Measurements from ENCODE around the gene ZBTB16.
A peak's percentile ranks its signal among the peaks of the same experiment; 100 is the strongest.

Gene ZBTB16

GRCh38 chr11:114092953-114093352 is 33.4 kb downstream of the ZBTB16 start:
- no peak for DNase-seq (ENCODE audit: low spot score in 2 of 2)

GRCh38 chr11:114094516-114094915 is 35.0 kb downstream of the ZBTB16 start:
- no peak for DNase-seq (ENCODE audit: low spot score in 2 of 2)
- Mint-ChIP-seq H3K36me3 (peaks cover 35% of the 10 kb centered on the region), H3K4me1 (peaks cover 64% of the 10 kb centered on the region), H3K9me3 (no peaks in the 10 kb centered on the region), H3K27ac (peak overlapping the region; percentile 56), H3K4me3 (peak overlapping the region; percentile 19)
- ATAC-seq = no peak

More at GRCh38 chr11:114092953-114093352, 33.4 kb downstream of the ZBTB16 start:
- Mint-ChIP-seq H3K9me3 (no peaks in the 10 kb centered on the region), H3K4me3 (peak overlapping the region; percentile 60), H3K27ac (peak overlapping the region; percentile 86), H3K4me1 (peaks cover 72% of the 10 kb centered on the region), H3K36me3 (peaks cover 47% of the 10 kb centered on the region)
- no peak for ATAC-seq

- no peak for DNase-seq (ENCODE audit: low spot score in 2 of 2)
- Mint-ChIP-seq H3K4me1 (peaks cover 57% of the 10 kb centered on the region), H3K9me3 (no peaks in the 10 kb centered on the region), H3K36me3 (peaks cover 27% of the 10 kb centered on the region), H3K27ac (peak overlapping the region; percentile 13), H3K4me3 (peak overlapping the region; percentile 19)
- ATAC-seq = no peak
Measured at GRCh38 chr11:114095899-114096298, 36.4 kb downstream of the ZBTB16 start.

GRCh38 chr11:114097832-114098231 is 38.3 kb downstream of the ZBTB16 start:
- no peak for ATAC-seq

GRCh38 chr11:114098927-114099326 is 39.4 kb downstream of the ZBTB16 start:
- ATAC-seq (no peak), DNase-seq (ENCODE audit: low spot score in 2 of 2) (no peak)
- Mint-ChIP-seq H3K27ac (peak overlapping the region; percentile 5), H3K9me3 (no peaks in the 10 kb centered on the region), H3K36me3 (peaks cover 20% of the 10 kb centered on the region), H3K4me3 (peak overlapping the region; percentile 50), H3K4me1 (peaks cover 52% of the 10 kb centered on the region)

More at GRCh38 chr11:114097832-114098231, 38.3 kb downstream of the ZBTB16 start:
- H3K4me1 Mint-ChIP-seq = peaks cover 49% of the 10 kb centered on the region
- peak overlapping the region; percentile 50 for H3K4me3 Mint-ChIP-seq
- H3K36me3 Mint-ChIP-seq = peaks cover 18% of the 10 kb centered on the region
- H3K9me3 Mint-ChIP-seq = no peaks in the 10 kb centered on the region
- H3K27ac Mint-ChIP-seq = peak overlapping the region; percentile 7
- DNase-seq (ENCODE audit: low spot score in 2 of 2) = no peak

GRCh38 chr11:114099392-114100178 is 40.1 kb downstream of the ZBTB16 start:
- ATAC-seq (peak; percentile 97), DNase-seq (ENCODE audit: low spot score in 2 of 2) (no peak)
- peaks cover 16% of the 10 kb centered on the region for H3K36me3 Mint-ChIP-seq
- H3K27ac Mint-ChIP-seq = peak overlapping the region; percentile 5
- no peaks in the 10 kb centered on the region for H3K9me3 Mint-ChIP-seq
- peak overlapping the region; percentile 50 for H3K4me3 Mint-ChIP-seq
- H3K4me1 Mint-ChIP-seq = peaks cover 53% of the 10 kb centered on the region

- ATAC-seq (no peak), DNase-seq (ENCODE audit: low spot score in 2 of 2) (no peak)
- peaks cover 25% of the 10 kb centered on the region for H3K36me3 Mint-ChIP-seq
- no peaks in the 10 kb centered on the region for H3K9me3 Mint-ChIP-seq
- peak overlapping the region; percentile 69 for H3K4me3 Mint-ChIP-seq
- peak overlapping the region; percentile 82 for H3K27ac Mint-ChIP-seq
- peaks cover 74% of the 10 kb centered on the region for H3K4me1 Mint-ChIP-seq
Measured at GRCh38 chr11:114102993-114103896, 43.7 kb downstream of the ZBTB16 start.

GRCh38 chr11:114105611-114106010 is 46.1 kb downstream of the ZBTB16 start:
- Mint-ChIP-seq H3K9me3 (no peaks in the 10 kb centered on the region), H3K27ac (peak overlapping the region; percentile 82), H3K36me3 (peaks cover 19% of the 10 kb centered on the region), H3K4me3 (peak overlapping the region; percentile 69), H3K4me1 (peaks cover 84% of the 10 kb centered on the region)
- ATAC-seq (no peak), DNase-seq (ENCODE audit: low spot score in 2 of 2) (no peak)

GRCh38 chr11:114106047-114106446 is 46.5 kb downstream of the ZBTB16 start:
- Mint-ChIP-seq H3K9me3 (no peaks in the 10 kb centered on the region), H3K4me1 (peaks cover 86% of the 10 kb centered on the region), H3K27ac (peak overlapping the region; percentile 82), H3K36me3 (peaks cover 19% of the 10 kb centered on the region), H3K4me3 (peak overlapping the region; percentile 69)
- ATAC-seq = peak; percentile 56
- DNase-seq (ENCODE audit: low spot score in 2 of 2) = no peak

GRCh38 chr11:114106986-114107385 is 47.5 kb downstream of the ZBTB16 start:
- peaks cover 19% of the 10 kb centered on the region for H3K36me3 Mint-ChIP-seq
- no peak overlapping the region for H3K27ac Mint-ChIP-seq
- ATAC-seq (no peak), DNase-seq (ENCODE audit: low spot score in 2 of 2) (no peak)
- H3K9me3 Mint-ChIP-seq = no peaks in the 10 kb centered on the region
- H3K4me3 Mint-ChIP-seq = peak overlapping the region; percentile 69
- peaks cover 92% of the 10 kb centered on the region for H3K4me1 Mint-ChIP-seq

- no peaks in the 10 kb centered on the region for H3K9me3 Mint-ChIP-seq
- DNase-seq (ENCODE audit: low spot score in 2 of 2) (no peak), ATAC-seq (no peak)
- peaks cover 83% of the 10 kb centered on the region for H3K4me1 Mint-ChIP-seq
- peaks cover 25% of the 10 kb centered on the region for H3K36me3 Mint-ChIP-seq
- peak overlapping the region; percentile 41 for H3K27ac Mint-ChIP-seq
- H3K4me3 Mint-ChIP-seq = peak overlapping the region; percentile 51
Measured at GRCh38 chr11:114108501-114109205, 49.1 kb downstream of the ZBTB16 start.

- Mint-ChIP-seq H3K4me1 (peaks cover 75% of the 10 kb centered on the region), H3K4me3 (peak overlapping the region; percentile 51), H3K27ac (peak overlapping the region; percentile 32), H3K9me3 (no peaks in the 10 kb centered on the region), H3K36me3 (peaks cover 24% of the 10 kb centered on the region)
- peak; percentile 56 for ATAC-seq
- no peak for DNase-seq (ENCODE audit: low spot score in 2 of 2)
Measured at GRCh38 chr11:114109206-114110090, 49.9 kb downstream of the ZBTB16 start.

GRCh38 chr11:114110123-114110522 is 50.6 kb downstream of the ZBTB16 start:
- ATAC-seq (no peak), DNase-seq (ENCODE audit: low spot score in 2 of 2) (no peak)
- no peaks in the 10 kb centered on the region for H3K9me3 Mint-ChIP-seq
- H3K4me3 Mint-ChIP-seq = peak overlapping the region; percentile 51
- peaks cover 71% of the 10 kb centered on the region for H3K4me1 Mint-ChIP-seq
- peaks cover 19% of the 10 kb centered on the region for H3K36me3 Mint-ChIP-seq
- H3K27ac Mint-ChIP-seq = peak overlapping the region; percentile 32

Data from stimulated activated effector memory CD8-positive, alpha-beta T cell treated with anti-CD3 and anti-CD28 coated beads, Interleukin-12 subunit alpha, Interleukin-12 subunit beta, amount 100 ng/mL, for 72 hours (primary cell).